Measurements from ENCODE around the gene GREM2. TPM values are rescaled to one million over a fixed set of nuclear protein-coding genes. Genes with fewer than 3 reads are reported as not detected.

Gene GREM2
- total and polyA plus RNA-seq, 8 donors = 0.99 to 4.4 (median 2.9) TPM

- ATAC-seq (no peak), DNase-seq (no peak)
- peaks cover 0 to 2% of the 10 kb centered on the region in 2 donors for H3K9me3 ChIP-seq
- intact Hi-C loops (cut with DNase I) = no loop called here
- no peak overlapping the region for H3K27ac ChIP-seq
- no peaks in the 10 kb centered on the region for H3K4me1 ChIP-seq
- TF ChIP-seq CTCF (IDR thresholded peaks at IDR 0.05) = no peak
- H3K27me3 ChIP-seq = no peaks in the 10 kb centered on the region
- H3K4me3 ChIP-seq = no peak overlapping the region
- H3K36me3 ChIP-seq = no peaks in the 10 kb centered on the region
These were observed 32.4 kb downstream of the GREM2 start for GRCh38 chr1:240579511-240579910.

- no peaks in the 10 kb centered on the region for H3K36me3 ChIP-seq
- no peak for ATAC-seq
- no peak overlapping the region for H3K4me3 ChIP-seq
- no peak for TF ChIP-seq CTCF (IDR thresholded peaks at IDR 0.05)
- no peaks in the 10 kb centered on the region for H3K27me3 ChIP-seq
- intact Hi-C loops (cut with DNase I) = no loop called here
- no peak for DNase-seq
- H3K27ac ChIP-seq = no peak overlapping the region
- no peaks in the 10 kb centered on the region for H3K4me1 ChIP-seq
- H3K9me3 ChIP-seq = no peaks in the 10 kb centered on the region
These were observed 34.9 kb downstream of the GREM2 start for GRCh38 chr1:240577095-240577494.

- DNase-seq = peak in 1 of 4 donors; percentile 22
- Histone ChIP-seq H3K9me3 (no peaks in the 10 kb centered on the region), H3K36me3 (no peaks in the 10 kb centered on the region), H3K27me3 (no peaks in the 10 kb centered on the region), H3K27ac (no peak overlapping the region), H3K4me1 (no peaks in the 10 kb centered on the region), H3K4me3 (peak overlapping the region in 1 of 2 donors; percentile 11)
- intact Hi-C loops (cut with DNase I) = no loop called here
- no peak for TF ChIP-seq CTCF (IDR thresholded peaks at IDR 0.05)
- peak; percentile 35 for ATAC-seq
These were observed 35.8 kb downstream of the GREM2 start for GRCh38 chr1:240575981-240576662.

GRCh38 chr1:240572328-240572727 lies 39.6 kb downstream of the GREM2 start:
- ATAC-seq (no peak), DNase-seq (no peak)
- Histone ChIP-seq H3K36me3 (no peaks in the 10 kb centered on the region), H3K27ac (no peak overlapping the region), H3K4me1 (no peaks in the 10 kb centered on the region), H3K4me3 (no peak overlapping the region), H3K9me3 (no peaks in the 10 kb centered on the region), H3K27me3 (no peaks in the 10 kb centered on the region)
- intact Hi-C loops (cut with DNase I) = no loop called here
- TF ChIP-seq CTCF (IDR thresholded peaks at IDR 0.05) = no peak

GRCh38 chr1:240571782-240572181 lies 40.2 kb downstream of the GREM2 start:
- DNase-seq = no peak
- Histone ChIP-seq H3K27ac (no peak overlapping the region), H3K9me3 (no peaks in the 10 kb centered on the region), H3K36me3 (no peaks in the 10 kb centered on the region), H3K27me3 (no peaks in the 10 kb centered on the region), H3K4me3 (no peak overlapping the region), H3K4me1 (no peaks in the 10 kb centered on the region)
- no peak for ATAC-seq
- TF ChIP-seq CTCF (IDR thresholded peaks at IDR 0.05) = no peak
- intact Hi-C loops (cut with DNase I) = no loop called here
